Measurements from ENCODE around the gene TAX1BP1.

DNA sequence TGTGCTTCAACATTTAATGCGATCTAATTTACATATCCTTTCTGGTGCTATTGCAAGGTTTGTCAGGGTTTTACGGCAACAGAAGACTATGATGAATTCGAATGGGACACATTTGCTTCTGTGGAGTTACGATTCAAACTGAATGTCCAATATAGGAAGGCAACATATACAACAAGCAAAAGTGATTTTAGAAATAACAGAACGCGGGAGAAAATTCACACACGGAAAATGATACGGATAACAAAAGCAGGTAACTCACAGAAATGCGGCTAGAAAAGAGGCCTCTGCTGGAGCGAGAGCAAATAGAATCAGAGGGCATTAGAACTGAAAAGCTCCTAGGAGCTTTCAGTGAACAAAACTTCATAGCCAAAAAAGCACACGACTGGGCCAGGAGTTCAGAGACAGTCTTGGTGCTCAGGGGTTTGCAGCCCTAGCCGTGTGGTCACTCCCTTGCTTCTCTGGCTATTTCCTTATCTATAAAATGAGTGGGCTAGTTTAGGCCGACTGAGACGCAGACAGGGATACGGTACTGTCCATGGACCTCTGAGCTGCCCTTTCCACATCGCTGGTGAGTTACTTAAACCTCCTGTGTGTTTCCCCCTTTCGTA is 557 bp upstream of the TAX1BP1 start:
- TF ChIP-seq EZH2 (IDR thresholded peaks at IDR 0.05; ENCODE audit: insufficient read depth, poor library complexity, severe bottlenecking), result no peak
- TF ChIP-seq EZH2phosphoT487 (IDR thresholded peaks at IDR 0.05; ENCODE audit: insufficient read depth, low read depth), result no peak

All from GM23248 (cell line).